ENCODE measurements around the gene PDIA2. TPM values are rescaled to one million over a fixed set of nuclear protein-coding genes. Genes with fewer than 3 reads are reported as not detected.
"Not testable (repeated sequence)": the region's sequence is repeated elsewhere in the genome, so short reads cannot be mapped to it uniquely, and the experiment has no call there.

The PDIA2 gene
- 0.25 TPM in 1 of 2 replicates, not detected in the other for total RNA-seq (2014; rRNA removed; shearing (Covaris generic))

- DNase-seq (ENCODE audit: low read depth), result no peak
Measured at GRCh38 chr16:283033-283805, at the start of gene PDIA2. TSS of gene PDIA2 (plus strand) at chr16:283164. CDS start at chr16:283170, 6 bp downstream.

- peak; percentile 92 for DNase-seq (ENCODE audit: low read depth)
Measured at GRCh38 chr16:234468-235305, 48.3 kb upstream of the PDIA2 start, which contains the start of gene FAM234A. TSS of gene FAM234A (plus strand) at chr16:234821. CDS start at chr16:254414, 19,593 bp downstream.

- DNase-seq (ENCODE audit: low read depth), result no peak
Measured at GRCh38 chr16:239948-240277, 43.1 kb upstream of the PDIA2 start.

GRCh38 chr16:240559-240958 lies 42.4 kb upstream of the PDIA2 start:
- no peak for DNase-seq (ENCODE audit: low read depth)

GRCh38 chr16:242281-242680 lies 40.7 kb upstream of the PDIA2 start:
- peak; percentile 18 for DNase-seq (ENCODE audit: low read depth)

GRCh38 chr16:243348-243747 lies 39.6 kb upstream of the PDIA2 start:
- DNase-seq (ENCODE audit: low read depth), result no peak

GRCh38 chr16:245105-245504 lies 37.9 kb upstream of the PDIA2 start:
- no peak for DNase-seq (ENCODE audit: low read depth)

- DNase-seq (ENCODE audit: low read depth), result no peak
Measured at GRCh38 chr16:247027-247426, 35.9 kb upstream of the PDIA2 start.

GRCh38 chr16:249431-249830 lies 33.5 kb upstream of the PDIA2 start:
- no peak for DNase-seq (ENCODE audit: low read depth)

- DNase-seq (ENCODE audit: low read depth), result no peak
Measured at GRCh38 chr16:252366-253337, 30.3 kb upstream of the PDIA2 start.

GRCh38 chr16:253833-254232 lies 29.1 kb upstream of the PDIA2 start:
- DNase-seq (ENCODE audit: low read depth), result no peak

GRCh38 chr16:254461-254860 lies 28.5 kb upstream of the PDIA2 start:
- no peak for DNase-seq (ENCODE audit: low read depth)

- DNase-seq (ENCODE audit: low read depth), result no peak
Measured at GRCh38 chr16:255183-255582, 27.8 kb upstream of the PDIA2 start.

- not testable (repeated sequence) for DNase-seq (ENCODE audit: low read depth)
Measured at GRCh38 chr16:258091-258490, 24.9 kb upstream of the PDIA2 start.

GRCh38 chr16:259226-259625 lies 23.7 kb upstream of the PDIA2 start:
- no peak for DNase-seq (ENCODE audit: low read depth)

- no peak for DNase-seq (ENCODE audit: low read depth)
Measured at GRCh38 chr16:259814-260253, 23.1 kb upstream of the PDIA2 start.

GRCh38 chr16:260326-260725 lies 22.6 kb upstream of the PDIA2 start:
- DNase-seq (ENCODE audit: low read depth), result no peak

GRCh38 chr16:261031-261691 lies 21.8 kb upstream of the PDIA2 start:
- no peak for DNase-seq (ENCODE audit: low read depth)

GRCh38 chr16:262121-262745 lies 20.7 kb upstream of the PDIA2 start:
- no peak for DNase-seq (ENCODE audit: low read depth)

GRCh38 chr16:263182-263774 lies 19.7 kb upstream of the PDIA2 start:
- DNase-seq (ENCODE audit: low read depth), result no peak
